GM21619 (cell line): ENCODE measurements around the gene STAB2.

Experiments
- ATAC-seq: cut with Tn5 transposase; IDR thresholded peaks from one replicate; pipeline ENCODE4 v1.9.1; 2021; ENCODE audit not compliant: unreplicated experiment

The STAB2 gene

DNA sequence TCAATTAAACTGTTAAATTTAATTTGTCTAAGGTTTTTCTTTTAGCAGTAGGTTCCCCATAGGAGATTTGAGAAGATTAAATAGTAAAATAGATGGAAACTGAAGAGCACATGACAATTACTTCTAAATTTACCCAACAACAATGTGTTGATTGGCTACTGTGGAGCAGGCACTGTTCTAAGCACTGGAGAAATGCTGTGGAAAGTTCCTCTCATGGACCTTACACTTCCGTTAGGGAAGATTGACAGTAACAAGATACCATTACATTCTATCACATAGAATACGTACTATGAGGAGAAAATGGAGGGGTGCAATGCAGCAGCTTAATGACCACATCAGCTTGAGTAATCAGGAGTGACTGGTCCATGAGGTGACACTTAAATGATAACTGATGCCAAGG lies 8.1 kb upstream of the STAB2 start:
- no peak for ATAC-seq

DNA sequence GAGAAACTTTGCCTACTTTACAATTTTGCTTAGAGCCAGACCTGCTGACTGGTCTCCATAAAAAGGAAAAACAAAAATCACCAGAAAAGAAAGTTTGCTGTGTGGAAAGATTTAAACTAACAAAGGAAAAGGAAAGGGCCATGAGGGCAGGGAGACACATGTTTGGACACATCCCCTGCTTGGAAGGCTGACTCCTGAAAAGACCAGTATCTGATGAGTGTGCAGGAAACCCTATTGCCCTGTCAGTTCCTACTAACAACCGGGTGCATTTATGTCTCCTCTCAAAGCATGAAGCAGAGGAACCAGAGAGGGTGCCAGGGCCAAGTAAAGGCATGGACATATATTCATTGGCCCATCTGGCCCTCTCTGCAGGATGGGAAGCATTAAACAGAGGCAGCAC lies 7.0 kb upstream of the STAB2 start:
- no peak for ATAC-seq

DNA sequence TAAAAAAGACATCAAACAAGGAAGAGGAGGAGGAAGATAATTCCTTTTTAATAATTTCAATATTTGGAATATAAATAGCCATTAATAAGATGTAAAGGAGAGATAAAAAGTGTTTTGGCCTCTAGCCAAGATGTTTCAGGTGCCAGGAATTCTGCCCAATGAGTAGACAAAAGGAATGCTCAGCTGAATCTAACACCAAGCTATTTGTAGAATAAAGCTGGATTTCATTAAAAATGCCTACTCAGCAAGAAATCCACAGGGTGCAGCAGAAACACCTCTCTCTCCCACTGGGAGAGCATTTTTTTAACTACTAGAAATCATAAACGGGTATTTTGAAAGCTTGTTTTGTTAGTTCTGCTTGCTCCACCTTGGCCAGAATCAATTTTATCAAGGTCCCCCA lies 4.1 kb upstream of the STAB2 start:
- ATAC-seq, result no peak

DNA sequence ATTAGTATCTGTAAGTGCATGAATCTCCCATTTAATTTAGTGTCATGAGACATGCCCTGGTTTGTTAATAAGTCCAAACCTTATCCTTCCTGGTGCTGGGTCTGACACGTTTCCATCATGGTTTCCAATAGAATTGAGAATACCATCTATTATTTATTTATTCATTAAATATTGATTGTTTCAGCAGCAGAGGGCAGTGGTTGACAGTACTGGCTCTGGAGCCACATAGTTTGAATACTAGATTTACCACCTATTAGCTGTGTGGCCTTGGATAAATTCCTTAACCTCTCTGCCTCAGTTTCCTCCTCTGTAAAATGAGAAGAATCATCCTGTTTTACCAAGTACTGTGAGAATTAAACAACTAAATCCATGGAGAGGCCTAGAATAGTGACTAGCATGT lies 941 bp upstream of the STAB2 start:
- no peak for ATAC-seq

- ATAC-seq, result no peak
Measured at GRCh38 chr12:103588680-103589079, 1.6 kb downstream of the STAB2 start.

GRCh38 chr12:103589517-103589916 lies 2.4 kb downstream of the STAB2 start:
- ATAC-seq, result no peak

DNA sequence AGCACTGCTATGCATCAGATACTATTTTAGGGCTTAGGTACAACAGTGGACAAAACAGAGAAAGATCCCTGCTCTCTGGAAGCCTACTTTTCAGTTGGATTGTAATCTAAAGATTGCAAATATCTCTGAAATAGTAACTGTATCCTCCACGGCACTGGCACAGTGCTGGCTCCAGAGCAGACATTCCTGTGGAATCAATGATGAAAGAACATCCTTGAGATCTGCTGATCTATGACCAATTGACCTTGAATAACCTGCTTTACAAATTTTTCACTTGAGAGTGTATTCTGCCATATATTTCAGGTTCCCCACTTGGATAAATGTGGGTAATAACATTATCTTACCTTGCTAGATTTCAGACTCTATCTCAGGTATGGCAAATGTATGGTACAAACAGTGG lies 3.2 kb downstream of the STAB2 start:
- no peak for ATAC-seq

DNA sequence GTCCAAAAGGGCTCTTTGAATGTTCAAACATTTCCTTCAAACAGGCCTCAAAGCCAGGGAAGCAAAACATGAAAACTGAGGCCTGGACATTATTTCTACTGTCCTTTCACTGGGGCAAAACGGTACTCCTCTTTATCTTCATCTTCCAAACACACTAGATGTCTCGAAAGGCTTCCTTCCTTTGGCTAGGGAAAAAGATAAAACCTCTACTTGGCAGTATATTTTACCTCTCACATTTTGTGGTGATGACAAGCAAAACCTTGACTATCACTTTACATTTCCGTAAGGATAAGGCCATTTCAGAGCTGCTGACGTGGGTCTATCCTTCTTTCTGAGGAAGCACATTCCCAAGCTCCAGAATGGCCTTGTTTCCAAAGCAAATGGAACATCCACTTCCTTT lies 9.9 kb downstream of the STAB2 start:
- ATAC-seq, result no peak

DNA sequence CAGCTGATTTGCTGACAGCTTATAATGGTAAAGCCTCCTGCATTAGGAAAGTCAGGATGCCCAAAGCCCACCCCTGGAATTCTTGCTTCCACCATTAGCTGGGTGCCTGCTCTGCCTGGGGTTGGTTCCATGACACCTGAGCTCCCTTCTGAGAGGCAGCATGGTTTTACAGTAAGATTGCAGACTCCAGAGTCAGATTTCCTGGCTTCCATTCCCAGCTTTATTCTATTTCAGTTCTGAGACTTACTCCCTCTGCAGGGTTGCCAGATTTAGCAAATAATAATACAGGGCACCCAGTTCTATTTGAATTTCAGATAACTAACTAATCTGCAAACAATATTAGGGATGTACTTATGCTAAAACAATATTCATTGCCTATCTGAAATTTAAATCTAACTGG lies 12.2 kb downstream of the STAB2 start:
- no peak for ATAC-seq

DNA sequence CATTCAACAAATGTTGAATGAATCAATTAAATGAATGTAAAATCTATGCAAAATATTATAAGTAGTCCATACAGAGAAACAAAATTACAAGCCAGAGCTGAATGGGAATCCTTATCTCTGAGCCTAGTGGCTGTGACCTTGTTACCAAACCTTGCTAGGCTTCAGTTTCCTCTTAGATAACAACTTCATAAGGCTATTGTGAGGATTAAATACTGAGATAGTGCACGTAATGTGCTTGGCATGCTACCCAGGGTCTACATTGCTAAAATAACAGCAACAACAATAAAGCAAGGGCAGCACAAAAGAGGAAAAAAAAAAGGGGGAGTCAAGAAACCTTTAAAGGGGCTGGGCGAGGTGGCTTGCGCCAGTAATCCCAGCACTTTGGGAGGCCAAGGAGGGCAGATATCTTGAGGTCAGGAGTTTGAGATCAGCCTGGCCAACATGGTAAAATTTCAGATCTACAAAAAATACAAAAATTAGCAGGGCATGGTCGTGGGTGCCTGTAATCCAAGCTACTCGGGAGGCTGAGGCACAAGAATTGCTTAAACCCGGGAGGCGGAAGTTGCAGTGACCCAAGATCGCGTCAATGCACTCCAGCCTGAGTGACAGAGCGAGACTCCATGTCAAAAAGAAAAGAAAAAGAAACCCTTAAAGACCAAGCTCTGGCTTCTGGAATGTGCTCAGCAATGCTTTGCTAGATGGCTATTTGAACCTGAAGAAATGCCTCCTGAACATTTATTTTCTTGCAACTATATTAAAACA lies 14.1 kb downstream of the STAB2 start:
- no peak for ATAC-seq

DNA sequence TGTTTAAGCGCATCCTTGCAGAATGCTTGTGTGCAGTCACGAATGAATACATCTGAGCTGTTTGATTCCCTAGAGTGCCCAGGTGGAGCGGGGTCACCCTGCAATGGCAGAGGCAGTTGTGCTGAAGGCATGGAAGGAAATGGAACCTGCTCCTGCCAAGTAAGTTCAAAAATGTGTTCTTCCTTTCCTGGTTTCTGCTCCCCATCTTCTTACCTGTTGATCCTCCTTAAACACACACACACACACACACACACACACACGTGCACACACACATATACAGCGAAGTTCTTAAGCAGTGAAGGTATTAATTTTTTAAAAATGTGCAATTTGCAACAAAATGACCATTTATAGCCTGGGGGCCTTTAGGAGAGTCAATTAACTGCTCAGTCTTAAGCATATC lies 33.3 kb downstream of the STAB2 start:
- no peak for ATAC-seq

DNA sequence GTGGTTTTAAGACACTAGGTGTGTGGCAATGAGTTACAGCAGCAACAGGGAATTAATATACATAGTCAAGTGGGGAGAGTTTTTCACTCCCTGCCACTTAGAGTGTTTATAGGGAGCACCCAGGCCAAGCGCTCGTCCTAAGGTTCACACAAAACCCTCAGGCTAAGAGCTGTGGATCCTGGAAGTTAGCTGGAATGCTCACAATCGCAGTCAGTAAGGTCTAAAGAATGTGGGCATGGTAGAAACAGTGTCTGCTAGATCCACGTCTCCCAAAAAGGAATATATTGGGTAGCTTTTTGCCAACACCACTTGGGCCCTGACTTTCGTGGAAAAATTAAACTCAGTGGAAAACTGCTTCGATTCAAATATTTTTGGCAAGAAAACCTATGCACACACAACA lies 36.6 kb downstream of the STAB2 start:
- ATAC-seq, result no peak

DNA sequence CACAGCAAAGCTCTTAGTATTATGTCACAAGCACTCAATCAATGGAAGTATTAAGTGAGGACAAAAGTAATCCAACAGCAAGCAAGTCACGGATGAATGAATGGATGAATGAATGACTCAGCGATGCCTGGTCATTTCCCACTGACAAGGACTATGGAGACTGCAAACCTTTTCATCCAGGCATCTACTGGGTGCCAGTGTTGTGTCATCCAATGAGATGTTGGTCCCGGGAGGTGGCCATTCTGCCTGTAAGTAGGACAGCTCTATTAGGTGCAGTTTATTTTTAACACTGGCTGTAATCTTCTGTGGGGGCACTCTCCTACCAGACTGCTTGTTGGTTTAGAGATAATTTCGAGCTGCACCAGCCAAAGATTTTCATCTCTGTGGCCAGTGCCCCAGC lies 39.4 kb downstream of the STAB2 start:
- ATAC-seq, result no peak

GRCh38 chr12:103627189-103627855 lies 40.2 kb downstream of the STAB2 start:
- no peak for ATAC-seq

DNA sequence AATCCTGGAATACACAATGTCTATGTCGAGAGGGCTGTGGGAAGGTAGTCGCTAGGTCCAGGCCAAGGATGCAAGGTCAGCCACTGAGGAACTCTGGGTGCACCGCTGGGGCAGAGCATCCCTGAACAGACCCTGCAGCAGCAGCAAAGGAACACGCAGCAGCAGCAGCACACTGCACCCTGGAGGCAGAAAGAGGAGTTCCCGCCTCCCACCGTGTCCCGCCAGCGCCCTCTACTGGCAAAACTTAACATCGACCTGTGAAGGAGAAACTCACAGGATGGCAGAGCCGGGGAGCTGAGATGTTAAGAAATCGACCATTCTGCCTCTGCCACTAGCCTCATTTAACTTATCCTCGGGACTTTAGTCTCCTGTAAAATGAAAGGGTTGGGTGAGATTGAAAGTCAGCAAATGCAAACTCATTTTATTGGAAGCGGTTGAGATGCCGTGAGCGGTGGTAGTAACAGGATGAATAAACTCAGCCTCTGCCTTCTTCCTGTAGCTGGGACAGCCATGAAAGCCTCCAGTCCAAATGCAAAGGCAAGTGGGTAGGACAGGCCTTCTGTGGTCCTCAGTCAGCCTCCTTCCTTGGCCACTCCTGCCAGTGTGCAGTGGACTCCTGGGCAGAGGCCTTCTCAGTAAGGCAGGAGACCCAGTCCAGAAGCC lies 45.6 kb downstream of the STAB2 start:
- peak; percentile 89 for ATAC-seq

GRCh38 chr12:103634732-103635131 lies 47.7 kb downstream of the STAB2 start:
- no peak for ATAC-seq

GRCh38 chr12:103635419-103635818 lies 48.3 kb downstream of the STAB2 start:
- ATAC-seq, result no peak

DNA sequence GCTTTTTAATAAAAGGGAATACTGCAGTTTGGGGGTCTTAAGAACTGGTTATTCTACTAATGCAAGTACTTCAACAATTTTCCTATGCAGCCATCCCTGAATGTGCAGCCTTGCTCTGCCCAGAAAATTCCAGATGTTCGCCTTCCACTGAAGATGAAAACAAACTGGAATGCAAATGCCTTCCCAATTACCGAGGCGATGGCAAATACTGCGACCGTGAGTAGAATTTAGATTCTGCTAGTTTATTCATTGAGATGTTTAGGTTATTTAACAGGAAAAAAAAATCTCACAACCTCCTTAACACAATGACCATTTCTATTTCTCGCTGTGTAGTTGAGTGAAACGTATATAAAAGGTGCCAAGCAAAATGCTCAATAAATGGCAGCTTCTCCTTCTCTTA lies 49.9 kb downstream of the STAB2 start:
- ATAC-seq, result no peak

DNA sequence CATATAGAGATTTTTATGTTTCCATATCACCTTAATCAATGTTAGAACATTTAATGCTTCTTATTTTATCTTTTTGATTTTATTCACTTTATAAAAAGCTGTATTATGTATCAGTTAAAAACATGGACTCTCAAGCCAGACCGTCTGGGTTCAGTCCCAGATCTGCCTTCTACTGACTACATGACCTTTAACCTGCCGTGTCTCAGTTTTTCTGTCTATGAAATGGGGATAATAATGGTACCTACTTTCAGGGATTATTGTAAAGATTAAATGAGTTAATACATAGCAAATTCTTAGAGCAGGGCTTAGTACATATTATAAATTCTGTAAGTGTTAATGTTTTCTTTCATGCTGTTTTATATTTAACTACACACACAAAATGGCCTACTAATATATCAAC lies 50.4 kb downstream of the STAB2 start:
- no peak for ATAC-seq

DNA sequence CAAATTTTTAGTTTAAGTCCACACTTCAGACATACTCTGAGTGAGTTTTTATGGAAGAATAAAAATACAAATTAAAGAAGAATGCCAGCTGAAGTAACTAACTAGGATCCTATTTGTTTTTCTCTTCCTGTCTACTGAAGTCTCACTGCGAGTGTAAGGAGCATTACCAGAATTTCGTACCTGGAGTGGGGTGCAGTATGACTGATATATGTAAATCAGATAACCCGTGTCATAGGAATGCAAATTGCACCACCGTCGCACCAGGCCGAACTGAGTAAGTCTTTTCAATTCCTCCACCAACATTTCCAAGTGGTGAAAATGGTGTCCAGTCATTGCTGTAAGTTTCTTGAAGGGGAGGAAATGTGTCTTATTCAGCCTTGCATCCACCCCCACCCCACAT lies 52.9 kb downstream of the STAB2 start:
- no peak for ATAC-seq

- no peak for ATAC-seq
Measured at GRCh38 chr12:103640410-103640809, 53.3 kb downstream of the STAB2 start.

- no peak for ATAC-seq
Measured at GRCh38 chr12:103640831-103641230, 53.8 kb downstream of the STAB2 start.
